GM12875 (cell line): ENCODE data around the gene HYAL1.

ENCODE experiments used
- H3K4me3 ChIP-seq: one replicate; pipeline ENCODE4 v1.5.1; 2011; ENCODE audit warnings: low read depth, low read length, control low read depth
- TF ChIP-seq, protein P1 (sequence below): IDR thresholded peaks from 2 replicates; pipeline ENCODE4 v1.5.1; 2011; ENCODE audit warnings: low read depth, mild to moderate bottlenecking, control low read depth, inconsistent platforms, low read length, moderate library complexity, borderline replicate concordance; ENCODE audit not compliant: insufficient read depth

Gene HYAL1

DNA sequence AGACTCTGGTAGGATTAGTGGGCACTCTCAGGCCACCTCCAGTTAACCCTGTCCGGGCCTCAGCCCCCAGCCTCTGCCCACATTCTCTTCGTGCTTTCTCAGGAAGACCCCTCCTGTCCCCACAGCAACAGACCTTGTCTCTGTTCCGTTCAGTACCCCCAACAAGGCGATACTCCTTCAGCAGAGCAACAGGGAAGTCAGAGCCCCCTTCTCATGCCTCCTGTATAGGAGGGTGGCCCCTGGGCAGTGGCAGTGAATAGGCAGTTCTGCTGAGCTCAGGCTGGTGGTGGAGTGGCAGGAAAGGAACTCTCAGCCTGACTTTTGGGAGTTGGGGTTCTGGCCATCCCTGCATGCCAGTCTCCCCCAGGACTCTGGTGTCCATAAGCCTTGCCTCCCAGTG, 33.9 kb downstream of the HYAL1 start:
- TF ChIP-seq, protein P1, sequence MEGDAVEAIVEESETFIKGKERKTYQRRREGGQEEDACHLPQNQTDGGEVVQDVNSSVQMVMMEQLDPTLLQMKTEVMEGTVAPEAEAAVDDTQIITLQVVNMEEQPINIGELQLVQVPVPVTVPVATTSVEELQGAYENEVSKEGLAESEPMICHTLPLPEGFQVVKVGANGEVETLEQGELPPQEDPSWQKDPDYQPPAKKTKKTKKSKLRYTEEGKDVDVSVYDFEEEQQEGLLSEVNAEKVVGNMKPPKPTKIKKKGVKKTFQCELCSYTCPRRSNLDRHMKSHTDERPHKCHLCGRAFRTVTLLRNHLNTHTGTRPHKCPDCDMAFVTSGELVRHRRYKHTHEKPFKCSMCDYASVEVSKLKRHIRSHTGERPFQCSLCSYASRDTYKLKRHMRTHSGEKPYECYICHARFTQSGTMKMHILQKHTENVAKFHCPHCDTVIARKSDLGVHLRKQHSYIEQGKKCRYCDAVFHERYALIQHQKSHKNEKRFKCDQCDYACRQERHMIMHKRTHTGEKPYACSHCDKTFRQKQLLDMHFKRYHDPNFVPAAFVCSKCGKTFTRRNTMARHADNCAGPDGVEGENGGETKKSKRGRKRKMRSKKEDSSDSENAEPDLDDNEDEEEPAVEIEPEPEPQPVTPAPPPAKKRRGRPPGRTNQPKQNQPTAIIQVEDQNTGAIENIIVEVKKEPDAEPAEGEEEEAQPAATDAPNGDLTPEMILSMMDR, result no peak
- no peak overlapping the region for H3K4me3 ChIP-seq

DNA sequence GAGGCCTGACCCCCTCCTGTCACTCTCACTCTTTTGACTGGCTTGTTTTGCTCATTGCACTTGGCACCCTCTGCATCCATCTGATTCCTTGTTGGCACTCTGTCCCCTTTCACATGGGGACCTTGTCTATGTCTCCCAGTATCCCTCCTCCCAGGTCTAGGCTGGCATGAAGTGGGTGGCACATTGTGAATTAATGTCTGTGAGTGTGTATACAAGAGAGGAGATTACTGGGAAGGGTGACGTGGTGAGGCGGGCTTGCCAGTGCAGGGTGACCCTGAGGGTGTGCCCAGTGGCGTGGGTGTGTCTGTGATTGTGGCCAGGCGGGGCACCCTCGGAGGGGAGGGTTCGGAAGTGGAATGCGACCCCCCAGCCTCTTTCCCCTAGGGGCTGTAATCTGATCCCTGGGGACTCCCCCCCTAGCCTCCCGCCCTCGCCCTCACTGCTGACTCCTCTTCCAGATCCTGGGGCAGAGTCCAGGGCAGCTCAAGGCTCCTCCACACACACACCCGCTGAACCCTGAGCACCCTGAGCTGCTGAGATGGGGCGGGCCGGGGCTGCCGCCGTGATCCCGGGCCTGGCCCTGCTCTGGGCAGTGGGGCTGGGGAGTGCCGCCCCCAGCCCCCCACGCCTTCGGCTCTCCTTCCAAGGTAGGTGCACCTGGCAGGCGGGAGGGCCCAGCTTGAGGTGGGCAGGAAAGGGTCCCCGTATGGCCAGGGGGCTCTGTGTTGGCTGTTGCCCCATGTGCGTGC, 34.5 kb downstream of the HYAL1 start, which contains the start of gene SEMA3B:
Gene SEMA3B, plus strand, starts transcription at position 445 of the 749 bp plus-strand sequence. Its CDS starts 94 bp downstream, at position 539.
- H3K4me3 ChIP-seq, result no peak within 1 kb of the TSS
- TF ChIP-seq, protein P1, result no peak

DNA sequence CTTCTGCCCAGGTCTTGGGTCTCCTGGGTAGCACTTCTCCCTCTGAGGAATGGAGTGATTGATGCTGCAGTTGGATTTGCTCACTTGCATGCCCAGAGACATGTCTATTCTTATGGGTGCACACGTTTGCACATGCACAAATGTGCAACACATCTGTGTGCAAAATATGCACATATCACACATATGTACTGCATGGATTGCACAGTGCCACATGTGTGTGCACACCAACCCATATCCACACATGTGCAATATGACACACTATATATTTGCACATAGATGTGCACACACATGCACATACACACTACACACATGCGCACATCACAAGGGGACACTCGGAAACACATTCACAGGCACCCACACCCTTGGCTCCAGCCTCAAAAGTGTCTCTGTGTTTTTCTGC, 35.1 kb downstream of the HYAL1 start:
- no peak overlapping the region for H3K4me3 ChIP-seq
- TF ChIP-seq, protein P1, result no peak

DNA sequence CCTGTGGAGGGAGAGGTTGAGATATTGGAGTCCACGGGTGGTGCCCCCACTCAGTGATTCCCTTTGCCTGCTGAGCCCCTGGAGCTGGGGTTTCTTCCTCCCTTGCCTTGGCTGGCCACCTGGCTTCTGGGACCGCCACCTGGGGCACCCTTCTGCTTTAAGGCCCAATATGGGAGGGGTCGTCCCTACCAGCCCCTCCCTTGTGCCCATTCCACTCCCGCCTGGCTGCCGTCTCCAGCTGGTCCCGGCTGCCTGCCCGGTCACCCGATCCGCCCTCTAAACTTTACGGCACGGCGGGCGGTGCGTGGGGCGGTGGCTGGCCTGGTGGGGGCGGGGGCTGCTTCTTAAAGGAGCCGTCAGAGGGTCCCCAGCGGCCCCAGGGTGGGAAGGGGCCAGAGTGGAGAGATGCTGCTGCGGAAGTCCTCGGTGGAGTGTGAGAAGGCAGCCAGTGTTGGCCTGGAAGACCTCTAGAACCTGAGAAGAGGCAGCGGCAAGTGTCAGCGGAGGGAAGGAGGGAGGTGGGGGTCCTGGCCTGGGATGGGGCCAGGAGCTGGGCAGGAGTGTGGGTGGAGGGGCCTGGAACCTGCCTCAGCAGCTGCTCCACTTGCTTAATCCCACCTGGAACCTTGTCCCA, 36.0 kb downstream of the HYAL1 start:
- TF ChIP-seq, protein P1, result no peak
- no peak overlapping the region for H3K4me3 ChIP-seq

DNA sequence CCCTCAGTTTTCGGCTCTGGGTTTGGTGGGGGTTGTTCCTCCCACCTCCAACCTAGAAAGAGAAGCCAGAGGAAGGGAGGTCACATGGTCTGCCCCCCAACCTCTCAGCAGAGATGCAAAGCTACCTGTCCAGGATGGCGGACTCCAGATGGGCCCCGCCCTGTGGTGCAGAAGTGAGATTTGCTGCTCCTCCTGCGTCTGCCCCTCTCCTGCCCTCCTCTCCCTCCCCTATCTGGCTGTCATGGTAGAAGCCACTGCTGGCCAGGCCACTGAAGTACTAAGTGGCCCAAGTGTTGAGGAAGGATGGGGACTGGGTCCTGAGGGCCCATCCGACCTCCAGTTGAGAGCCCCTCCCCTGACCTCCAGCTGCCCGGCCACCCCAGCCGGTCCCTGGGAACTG, 36.5 kb downstream of the HYAL1 start:
- TF ChIP-seq, protein P1, result no peak
- H3K4me3 ChIP-seq, result no peak overlapping the region

DNA sequence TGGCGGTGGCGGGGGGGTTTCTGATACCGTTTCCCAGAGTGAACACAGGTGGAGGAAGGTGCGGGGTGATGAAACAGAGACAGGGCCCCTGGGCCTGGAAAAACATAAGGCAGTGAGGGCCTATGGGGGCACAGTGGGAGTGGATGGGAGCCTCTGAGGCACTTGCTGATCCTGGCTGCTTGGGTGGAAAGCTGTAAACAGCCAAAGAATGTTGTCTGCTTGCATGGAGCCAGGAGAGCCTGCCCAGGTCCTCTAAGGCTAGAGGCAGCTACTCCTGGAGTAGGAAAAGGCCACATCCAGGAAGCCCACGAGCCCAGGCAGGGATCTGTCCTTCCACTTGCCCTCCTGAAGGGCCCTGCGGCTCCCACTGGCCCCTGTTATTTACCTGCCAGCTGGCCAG, 37.4 kb downstream of the HYAL1 start:
- H3K4me3 ChIP-seq, result no peak overlapping the region
- TF ChIP-seq, protein P1, result no peak

DNA sequence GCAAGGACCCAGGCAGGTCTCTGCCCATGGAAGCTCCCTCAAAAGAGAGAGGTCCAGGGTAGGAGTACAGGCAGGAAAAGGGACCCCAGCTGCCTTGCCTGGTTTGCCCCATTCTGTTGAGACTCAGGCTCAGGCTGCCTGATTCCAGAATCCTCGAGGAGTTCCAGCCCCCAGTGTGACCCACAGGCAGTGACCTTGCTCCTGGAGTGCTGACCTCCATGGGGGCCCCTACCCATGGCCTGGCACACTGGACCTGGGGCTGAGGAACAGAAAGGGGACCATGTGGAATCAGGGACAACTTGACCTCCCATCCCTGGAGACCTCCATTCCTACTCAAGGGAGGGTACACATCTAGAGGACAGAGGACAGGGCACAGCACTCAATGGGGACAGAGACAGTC, 37.8 kb downstream of the HYAL1 start:
- H3K4me3 ChIP-seq, result no peak overlapping the region
- TF ChIP-seq, protein P1, result no peak
